Cerebellar nuclear complex (tissue), 1 donor: ENCODE measurements around the gene PLP2.
A peak's percentile ranks its signal among the peaks of the same experiment; 100 is the strongest.

Experiments
- DNase-seq, 2 experiments: peaks; one replicate each; lab custom pipeline; 2025; lab: John Stamatoyannopoulos, UW

Gene PLP2

GRCh38 chrX:49186125-49187027 lies 14.7 kb downstream of the PLP2 start, which contains the start of gene PRICKLE3:
Gene PRICKLE3, minus strand, starts transcription at chrX:49186373. Its CDS starts 76 bp downstream, at chrX:49186297.
- no peak for DNase-seq

DNA sequence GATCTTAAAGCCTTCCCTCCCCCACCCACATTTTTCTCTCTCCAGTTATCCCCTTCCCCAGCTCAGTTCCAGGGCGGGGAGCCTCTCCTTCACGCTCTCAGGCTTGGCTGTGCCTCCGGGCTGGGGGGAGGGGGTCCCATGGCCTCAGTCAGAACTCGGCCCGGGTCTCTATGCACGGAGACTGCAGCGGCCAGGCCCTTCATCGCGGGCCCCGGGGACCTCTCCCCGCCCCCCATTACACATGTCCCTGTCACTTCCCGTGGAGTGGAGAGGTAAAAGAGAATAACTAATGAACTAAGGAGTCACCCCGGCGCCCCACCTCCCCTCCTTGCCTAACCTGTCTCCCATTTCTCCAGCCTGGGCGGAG lies 15.3 kb downstream of the PLP2 start:
- no peak for DNase-seq

GRCh38 chrX:49187526-49187925 lies 15.8 kb downstream of the PLP2 start:
- DNase-seq, result no peak

DNA sequence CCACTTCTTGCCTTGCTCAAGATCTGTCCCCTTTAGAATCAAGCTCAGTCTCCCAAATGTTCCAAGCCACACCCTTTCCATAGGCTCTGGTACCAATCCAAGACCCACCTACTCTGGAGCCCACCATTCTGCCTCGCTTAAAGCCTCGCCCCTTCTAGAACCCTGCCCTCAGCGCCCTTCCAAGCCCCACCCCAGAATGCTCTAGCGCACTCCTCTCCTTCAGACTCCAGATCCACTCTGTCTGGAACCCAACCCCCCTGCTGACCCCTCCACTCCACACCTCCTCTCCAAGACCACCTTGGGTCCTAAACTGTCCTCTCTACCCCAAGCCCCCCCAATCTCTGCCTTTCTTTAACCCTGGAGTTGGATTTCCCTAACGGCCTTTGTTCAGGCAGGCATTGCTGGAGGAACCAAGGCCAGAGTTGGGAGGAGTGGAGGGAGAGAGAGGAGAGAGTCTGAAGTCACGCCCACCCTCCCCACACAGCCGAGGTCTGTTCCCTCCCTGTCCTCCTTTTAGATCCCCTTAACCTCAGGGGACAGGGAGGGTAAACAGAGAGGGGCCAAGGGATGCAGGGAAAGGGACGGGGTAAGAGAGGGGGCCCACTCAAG lies 16.9 kb downstream of the PLP2 start:
- DNase-seq, result no peak

- no peak for DNase-seq
Observed at GRCh38 chrX:49189606-49190005, 17.9 kb downstream of the PLP2 start.

DNA sequence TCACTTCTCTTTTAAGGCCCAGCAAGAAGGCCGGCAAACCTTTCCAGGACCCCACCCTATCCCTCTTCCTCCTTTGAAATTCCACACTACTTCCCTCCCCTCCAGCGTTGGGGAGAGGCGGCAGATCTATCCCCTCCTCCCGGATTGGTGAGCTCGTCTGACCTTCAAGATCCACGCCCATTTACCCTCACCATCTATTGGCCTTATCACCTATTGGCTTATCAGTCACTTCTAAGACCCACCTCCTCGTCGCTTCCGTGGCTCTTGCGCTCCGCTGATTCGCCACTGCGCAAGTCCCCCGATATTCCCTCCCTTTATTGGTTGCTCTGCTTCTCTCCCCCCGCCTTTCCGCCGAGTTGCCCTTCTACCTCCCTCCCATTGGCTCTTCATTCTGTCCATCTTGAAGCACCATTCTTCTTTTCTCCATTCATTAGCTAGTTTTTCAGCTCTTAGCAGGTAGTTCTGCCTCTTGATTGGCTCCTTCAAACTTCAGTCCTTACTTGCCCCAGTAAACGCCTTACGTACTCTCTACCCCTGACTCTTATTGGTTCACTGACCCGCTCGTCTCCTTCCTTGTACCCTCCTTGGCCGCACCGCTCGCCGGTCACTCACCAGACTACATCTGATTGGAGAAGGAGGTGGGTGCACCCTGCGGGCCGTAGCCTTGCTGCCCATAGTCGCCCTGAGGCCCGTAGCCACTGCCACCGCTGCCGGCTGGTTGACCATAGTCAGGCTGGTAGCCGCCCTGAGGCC lies 19.3 kb downstream of the PLP2 start:
- peak; percentile 86 to 89 for DNase-seq

DNA sequence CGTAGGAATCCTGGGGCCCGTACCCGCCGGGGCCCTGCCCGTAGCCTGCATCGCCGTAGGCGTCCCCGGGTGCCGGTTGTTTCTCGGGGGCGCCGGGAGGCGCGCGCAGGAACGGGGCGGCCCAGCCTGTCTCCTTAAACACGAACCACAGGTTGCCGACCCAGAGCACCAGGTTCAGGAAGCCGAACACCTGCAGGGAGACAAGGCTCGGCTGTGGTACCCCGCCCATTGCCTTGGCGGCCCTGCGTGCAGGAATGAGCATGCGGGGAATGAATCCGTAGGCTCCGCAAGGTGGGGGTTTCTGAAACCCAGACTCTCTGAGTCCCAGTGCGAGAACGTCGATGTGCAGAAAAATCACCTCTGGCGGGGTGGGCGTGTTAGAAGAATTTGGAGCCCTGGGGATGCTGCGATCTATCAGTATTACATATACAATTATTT lies 19.9 kb downstream of the PLP2 start:
- no peak for DNase-seq

- no peak for DNase-seq
Observed at GRCh38 chrX:49192722-49193328, 21.1 kb downstream of the PLP2 start.

- no peak for DNase-seq
Observed at GRCh38 chrX:49193542-49193964, 21.9 kb downstream of the PLP2 start.

DNA sequence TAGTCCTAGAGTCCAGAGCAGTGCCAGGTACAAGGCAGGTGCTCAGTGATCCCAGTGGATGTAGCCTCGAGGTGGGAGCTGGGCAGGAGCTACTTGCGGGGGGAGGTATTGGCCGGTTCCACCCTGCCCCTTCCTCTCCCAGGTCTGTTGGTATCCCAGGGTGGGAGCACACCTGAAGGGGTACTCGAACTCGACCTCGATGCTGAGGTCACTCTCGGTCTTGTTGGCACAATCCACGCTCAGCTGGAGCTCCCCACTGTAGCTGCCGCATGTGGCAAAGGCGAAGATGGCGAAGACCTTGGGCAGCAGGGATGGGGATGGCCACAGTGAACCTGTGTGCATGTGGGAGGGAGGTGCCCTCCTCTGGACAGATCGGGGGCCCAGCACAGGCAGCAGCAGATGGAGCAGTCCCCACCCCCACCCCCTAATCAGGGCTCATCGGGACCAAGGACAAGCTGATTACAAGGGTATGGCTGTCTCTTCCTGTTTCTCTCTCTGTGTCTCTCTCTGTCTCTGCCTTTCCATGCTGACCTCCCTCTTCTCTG lies 25.9 kb downstream of the PLP2 start:
- no peak for DNase-seq

DNA sequence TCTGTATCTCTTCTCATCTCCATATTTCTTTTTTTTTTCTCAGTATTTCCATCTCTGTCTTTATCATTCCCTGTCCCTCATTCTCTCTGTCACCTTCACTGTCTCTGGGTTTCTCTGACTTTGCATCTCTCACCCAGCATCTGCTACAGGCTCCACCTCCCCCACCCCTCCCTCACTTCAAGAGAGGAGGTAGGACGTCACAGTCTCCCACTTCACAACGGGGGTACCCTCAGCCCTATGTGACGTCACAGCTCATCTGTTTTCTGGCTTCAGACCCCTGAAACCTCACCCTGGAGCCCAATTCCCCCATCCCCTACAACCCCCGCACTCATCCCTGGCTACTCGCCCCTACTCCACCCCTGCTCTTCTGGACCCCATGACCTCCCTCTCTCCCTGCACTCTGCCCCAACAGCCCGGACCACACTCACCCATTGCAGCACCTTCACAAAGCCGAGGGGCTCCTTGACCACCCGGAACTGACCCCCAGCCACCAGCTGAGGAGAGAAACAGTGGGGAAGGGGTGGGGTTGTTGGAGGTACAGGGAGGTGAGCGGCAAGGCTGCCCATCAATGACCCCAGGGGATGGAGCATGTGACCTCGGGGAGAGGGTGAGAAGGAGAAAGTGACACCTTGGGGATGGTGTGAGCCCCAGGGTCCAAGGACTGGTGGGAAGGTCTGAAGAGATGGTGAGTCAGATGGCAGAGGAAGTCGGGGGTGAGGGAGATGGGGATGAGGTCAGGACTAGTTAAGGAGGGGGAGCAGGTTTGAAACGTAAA lies 27.0 kb downstream of the PLP2 start:
- no peak for DNase-seq

DNA sequence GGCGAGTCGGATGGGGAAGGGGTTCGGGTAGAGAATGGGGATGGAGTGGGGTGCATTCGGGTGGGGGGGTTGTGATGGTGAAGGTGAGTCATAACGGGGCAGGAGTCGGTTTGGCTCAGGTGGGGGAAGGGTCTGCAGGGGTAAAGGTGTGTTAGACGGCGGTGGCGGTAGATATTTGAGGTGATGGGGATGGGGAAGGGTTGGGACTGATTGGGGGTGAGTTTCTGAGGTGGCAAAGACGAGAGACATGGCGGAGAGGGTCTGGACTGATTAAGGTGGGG lies 27.6 kb downstream of the PLP2 start:
- DNase-seq, result no peak

DNA sequence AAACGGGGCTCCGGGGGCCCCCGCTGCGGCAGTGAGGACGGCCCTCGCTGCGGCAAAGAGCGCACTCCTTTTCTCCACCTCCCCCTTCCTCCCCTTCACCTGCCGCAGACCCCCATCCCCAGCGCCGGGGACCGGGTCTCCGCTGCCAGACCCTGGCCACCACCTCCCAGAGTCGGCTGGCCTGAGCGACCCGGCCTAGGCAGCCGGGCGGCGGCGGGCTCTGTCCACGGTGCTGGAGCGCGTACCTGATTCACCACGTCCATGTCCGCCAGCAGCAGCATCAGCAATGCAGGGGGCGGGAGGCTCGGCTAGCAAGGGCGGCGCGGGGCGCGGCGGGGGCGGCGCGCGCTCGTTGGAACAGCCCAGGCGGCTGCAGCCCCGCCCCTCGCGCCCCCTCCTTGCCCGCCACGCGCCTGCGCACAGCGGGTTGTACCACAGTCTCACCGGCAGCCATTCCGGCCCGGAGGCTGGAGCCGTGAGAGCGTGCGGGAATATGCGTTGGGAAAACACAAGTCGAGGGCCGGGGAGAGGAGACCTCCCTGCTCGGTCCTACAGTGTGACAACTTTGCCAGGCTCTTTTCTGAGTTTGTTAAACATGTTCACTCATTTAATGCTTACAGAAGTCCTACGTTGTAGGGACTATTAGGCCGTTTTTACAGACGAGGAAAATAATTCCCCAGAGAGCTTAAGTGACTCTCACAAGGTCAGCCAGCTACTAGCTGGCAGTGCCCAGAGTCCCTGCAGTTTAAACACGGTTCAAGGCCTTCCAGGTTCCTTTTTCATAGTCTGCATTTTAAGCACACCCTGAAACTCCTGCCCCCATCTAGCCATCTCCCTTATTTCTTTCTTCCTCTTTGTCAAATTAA lies 28.4 kb downstream of the PLP2 start, which contains the start of gene SYP:
Gene SYP (minus strand): TSS at position 288 of the 866 bp plus-strand sequence. CDS start 7 bp downstream, at position 281.
- peak; percentile 31 to 37 for DNase-seq

DNA sequence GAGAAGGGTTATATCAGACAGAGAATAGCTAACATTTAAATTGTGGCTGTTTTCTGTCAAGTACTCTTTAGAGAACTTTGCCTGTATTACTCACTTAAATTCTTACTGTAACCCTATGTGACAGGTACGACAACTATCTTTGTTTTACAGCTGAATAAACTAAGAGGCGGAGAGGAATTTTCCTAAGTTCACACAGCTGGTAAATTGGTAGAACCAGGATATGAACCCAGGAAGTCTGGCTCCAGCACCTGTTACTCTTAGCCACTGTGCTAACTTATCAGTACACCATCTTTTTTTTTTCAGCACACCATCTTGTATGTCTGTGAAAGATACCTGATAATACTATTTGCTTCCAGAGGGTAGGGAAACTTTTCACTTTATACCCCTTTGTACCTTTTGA lies 30.3 kb downstream of the PLP2 start:
- no peak for DNase-seq

DNA sequence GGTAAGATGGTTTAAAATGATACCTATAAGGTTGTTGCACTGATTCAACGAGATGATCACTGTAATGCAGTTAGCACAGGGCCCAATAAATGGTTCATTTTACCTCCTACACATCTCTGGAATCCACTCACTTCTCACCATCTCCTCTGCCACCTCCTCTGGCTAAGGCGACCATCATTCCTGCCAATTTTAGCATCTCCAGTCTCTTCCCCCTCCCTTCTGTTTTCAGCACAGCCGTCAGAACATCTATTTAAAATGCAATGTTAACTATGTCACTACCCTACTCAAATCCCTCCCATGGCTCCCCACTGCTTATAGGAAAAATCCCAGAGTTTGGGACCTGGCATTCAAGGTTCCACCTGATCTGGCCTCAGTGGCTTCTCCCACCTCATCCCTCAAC lies 31.8 kb downstream of the PLP2 start:
- DNase-seq, result peak in 1 of 2 experiments; percentile 32

GRCh38 chrX:49204017-49204416 lies 32.3 kb downstream of the PLP2 start:
- DNase-seq, result no peak

GRCh38 chrX:49204709-49205108 lies 33.0 kb downstream of the PLP2 start:
- peak in 1 of 2 experiments; percentile 1 for DNase-seq

- DNase-seq, result no peak
Observed at GRCh38 chrX:49205443-49205842, 33.7 kb downstream of the PLP2 start.

DNA sequence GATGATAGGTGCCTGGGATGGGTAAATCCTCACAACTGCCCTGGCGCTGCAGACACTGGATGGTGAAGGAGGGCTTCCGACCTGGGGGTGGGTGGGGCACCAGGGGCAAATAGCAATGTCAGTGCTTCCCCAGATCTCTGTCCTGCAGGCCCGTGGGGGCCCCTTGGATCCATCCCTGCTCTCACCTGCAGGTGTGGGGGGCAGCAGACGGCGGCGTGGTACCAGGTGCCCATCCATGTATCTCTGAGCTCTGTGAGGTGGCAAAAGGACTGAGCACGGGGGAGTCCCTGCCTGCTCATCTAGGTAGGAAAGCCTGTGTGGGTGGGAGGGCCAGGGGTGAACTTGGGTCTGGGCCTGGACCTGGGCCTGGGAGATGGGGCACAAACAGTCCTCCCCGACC lies 34.8 kb downstream of the PLP2 start:
- DNase-seq, result no peak

DNA sequence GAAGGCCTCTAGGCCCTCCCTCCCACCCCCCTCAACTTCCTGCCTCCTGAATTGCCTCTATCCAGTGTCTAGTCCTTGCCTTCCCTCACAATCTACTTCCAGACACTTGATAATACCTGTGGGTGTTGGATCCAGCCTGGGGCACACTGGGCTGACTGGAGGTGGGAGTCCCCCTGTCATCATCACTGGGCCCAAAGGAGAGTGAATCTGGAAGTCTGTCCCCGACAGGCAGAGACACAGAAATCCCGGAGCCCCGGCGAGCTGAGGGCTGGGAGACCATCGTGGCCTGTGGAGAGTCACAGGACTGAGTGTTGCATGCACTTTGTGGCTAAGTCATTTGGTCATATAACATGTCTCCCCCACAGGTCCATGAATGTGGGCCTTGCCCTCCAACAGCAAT lies 36.7 kb downstream of the PLP2 start:
- DNase-seq, result no peak
